OCI-M2 (cell line): ENCODE measurements around the gene SCUBE3.

ENCODE experiments used
- DNase-seq: peaks from one replicate; lab custom pipeline; 2025; ENCODE audit not compliant: unreplicated experiment; lab: John Stamatoyannopoulos, UW

SCUBE3 gene

DNA sequence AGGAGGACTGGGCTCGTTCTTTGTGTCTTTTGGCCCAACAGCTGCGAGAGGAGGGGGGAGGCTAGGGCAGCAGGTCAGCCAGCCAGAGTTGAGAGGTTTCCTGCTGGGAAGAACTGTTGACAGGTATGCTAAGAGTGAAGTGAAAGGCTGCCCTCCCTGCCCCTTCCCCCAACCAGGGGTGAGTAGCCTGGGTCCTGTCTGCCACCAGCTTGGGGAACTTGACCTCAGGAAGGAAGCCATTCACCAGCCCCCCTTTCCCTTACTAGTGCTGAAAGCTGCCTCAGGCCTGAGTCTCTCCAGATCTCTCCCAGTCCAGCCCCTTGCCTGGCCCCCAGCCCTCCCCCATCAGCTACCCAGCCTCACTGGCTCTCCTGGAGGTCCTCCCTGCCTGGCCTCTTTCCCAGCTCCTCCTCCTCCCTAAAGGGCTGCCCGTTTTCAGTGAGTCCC is 25.1 kb downstream of the SCUBE3 start:
- no peak for DNase-seq

DNA sequence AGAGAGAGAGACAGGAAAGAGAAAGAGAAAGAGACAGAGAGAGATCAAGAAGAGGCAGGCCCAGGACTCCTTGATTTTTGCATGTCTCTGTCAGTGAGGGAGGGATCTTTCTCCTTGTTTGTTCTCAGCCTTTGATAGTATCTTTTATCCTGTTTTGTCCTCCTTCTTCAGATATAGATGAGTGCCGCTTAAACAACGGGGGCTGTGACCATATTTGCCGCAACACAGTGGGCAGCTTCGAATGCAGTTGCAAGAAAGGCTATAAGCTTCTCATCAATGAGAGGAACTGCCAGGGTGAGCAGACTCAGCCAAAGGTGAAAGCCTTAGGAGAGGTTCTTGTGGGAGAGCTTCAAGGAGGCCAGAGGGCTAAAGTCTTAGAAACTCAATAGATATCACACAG is 25.8 kb downstream of the SCUBE3 start:
- no peak for DNase-seq

DNA sequence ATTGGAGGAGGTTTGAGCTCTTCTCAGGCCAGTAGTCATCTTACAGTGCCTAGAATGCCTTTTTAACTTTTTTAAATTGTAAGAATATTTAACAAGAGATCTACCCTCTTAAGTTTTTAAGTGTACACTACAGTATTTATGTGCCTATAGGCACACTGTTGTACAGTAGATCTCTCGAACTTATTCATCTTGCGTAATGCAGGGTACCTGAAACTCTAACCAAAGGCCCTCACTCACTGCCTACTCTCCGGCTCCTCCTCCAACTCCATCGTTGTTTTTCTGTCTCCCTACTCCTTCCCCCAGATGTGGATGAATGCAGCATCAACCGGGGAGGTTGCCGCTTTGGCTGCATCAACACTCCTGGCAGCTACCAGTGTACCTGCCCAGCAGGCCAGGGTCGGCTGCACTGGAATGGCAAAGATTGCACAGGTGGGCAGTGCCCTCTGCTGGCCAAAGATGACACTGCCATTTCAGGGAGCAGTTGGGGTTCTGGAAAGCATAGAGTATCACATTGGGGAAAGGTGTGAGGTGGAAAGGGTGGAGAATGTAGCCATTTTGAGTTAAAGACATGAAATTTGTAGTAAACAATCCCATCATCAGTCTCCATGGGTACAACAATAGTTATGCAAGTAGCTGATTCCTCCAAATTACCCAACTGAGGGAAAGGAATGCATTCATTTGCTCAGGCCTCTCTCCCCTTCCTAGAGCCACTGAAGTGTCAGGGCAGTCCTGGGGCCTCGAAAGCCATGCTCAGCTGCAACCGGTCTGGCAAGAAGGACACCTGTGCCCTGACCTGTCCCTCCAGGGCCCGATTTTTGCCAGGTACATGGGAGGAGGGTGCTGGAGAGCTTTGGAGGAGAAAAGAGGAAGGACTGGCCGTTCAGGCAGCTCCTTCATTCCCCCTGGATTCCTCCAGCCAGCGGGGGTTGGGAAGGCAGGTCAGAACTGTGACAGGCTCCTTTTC is 27.4 kb downstream of the SCUBE3 start:
- peak; percentile 21 for DNase-seq

DNA sequence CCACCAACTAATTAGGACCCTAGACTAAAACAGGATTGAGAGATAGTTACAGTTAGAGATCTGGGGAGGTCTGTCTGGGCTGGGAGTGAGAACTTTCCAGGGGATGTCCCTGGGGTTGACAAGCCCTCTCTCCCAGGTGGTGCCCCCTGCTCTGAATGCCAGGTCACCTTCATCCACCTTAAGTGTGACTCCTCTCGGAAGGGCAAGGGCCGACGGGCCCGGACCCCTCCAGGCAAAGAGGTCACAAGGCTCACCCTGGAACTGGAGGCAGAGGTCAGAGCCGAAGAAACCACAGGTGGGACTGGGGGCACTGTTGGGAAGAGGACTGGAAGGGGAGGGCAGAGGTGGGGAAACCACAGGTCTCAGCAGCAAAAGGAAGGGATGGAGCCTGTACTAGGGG is 28.7 kb downstream of the SCUBE3 start:
- DNase-seq = no peak

DNA sequence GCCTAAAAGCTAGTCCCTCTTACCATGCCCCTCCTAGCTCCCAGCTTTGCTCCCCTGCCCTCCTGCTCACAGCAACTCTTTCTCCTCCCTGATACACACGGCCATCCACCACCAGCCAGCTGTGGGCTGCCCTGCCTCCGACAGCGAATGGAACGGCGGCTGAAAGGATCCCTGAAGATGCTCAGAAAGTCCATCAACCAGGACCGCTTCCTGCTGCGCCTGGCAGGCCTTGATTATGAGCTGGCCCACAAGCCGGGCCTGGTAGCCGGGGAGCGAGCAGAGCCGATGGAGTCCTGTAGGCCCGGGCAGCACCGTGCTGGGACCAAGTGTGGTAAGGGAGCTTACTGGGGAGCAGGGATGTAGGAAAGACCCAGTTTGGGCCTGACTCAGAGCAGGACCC is 29.1 kb downstream of the SCUBE3 start:
- no peak for DNase-seq

DNA sequence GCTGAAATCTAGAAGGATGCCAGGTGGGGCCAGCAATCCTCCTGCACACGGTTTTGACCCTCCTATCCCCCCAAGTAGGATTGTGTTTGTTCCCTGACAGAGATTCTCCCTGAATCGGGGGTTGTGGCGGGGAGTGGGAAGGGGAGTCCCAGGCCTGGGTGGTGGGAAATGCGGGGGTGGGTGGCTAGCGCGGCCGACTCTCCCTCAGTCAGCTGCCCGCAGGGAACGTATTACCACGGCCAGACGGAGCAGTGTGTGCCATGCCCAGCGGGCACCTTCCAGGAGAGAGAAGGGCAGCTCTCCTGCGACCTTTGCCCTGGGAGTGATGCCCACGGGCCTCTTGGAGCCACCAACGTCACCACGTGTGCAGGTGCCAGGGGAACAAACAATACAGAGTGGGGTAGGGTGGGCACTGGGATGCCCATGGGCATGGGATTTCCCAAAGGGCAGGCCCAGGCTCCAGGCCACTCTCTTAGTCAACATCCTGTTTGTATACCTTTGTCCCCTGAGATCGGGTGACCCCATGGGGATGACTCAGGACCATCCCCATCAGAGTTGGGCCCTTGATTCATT is 29.7 kb downstream of the SCUBE3 start:
- no peak for DNase-seq

DNA sequence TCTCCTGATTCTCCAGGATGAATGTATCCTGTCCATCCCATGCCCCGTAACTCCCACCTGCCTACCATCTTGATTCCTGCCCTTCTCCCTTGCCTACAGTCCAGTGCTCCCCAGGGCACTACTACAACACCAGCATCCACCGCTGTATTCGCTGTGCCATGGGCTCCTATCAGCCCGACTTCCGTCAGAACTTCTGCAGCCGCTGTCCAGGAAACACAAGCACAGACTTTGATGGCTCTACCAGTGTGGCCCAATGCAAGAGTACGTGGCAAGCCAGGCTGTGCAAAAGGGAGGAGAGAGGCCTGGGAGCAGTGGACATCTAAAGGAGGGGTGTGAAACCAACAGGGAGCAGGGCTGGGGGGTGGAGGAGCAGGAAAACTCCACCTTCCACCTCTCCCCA is 30.8 kb downstream of the SCUBE3 start:
- no peak for DNase-seq

DNA sequence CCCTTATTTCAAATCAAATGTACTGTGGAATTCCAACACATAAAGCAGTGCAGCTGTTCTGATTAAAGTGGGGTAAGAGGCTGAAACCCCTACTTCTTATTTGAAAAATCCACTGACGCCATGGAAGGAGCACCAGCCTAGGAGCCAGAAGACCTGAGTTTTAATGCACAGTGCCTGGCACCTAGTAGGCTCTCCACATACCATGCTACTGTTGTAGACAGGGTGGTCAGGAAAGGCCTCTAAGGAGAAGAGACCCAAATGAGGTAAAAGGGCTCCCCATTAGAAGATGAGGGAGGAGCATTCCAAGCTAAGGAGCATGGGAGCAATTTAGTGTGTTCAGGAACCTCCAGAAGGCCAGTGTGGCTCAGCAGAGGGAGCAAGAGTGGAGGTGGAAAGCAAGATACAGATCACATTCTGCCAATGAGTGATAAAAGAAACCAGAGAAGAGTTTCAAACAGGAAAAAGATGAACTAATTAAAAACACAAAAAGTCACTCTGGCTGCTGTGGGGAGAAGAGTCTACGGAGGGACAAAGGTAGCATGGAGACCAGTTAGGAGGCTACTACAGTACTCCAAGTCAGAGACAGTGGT is 34.0 kb downstream of the SCUBE3 start:
- DNase-seq = no peak

DNA sequence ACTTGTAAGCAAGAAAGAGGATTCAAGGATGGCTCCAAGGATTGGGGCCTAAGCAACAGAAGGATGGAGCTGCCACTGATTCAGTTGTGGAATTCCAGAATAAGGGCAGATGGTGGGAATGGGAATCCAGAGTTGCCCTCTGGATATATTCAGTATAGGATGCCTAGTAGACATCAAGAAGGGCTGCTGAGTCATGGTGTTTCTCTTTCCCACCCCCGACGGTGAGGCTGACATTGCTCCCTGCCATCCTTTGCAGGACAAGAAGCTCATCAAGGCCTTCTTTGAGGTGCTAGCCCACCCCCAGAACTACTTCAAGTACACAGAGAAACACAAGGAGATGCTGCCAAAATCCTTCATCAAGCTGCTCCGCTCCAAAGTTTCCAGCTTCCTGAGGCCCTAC is 34.5 kb downstream of the SCUBE3 start:
- no peak for DNase-seq

DNA sequence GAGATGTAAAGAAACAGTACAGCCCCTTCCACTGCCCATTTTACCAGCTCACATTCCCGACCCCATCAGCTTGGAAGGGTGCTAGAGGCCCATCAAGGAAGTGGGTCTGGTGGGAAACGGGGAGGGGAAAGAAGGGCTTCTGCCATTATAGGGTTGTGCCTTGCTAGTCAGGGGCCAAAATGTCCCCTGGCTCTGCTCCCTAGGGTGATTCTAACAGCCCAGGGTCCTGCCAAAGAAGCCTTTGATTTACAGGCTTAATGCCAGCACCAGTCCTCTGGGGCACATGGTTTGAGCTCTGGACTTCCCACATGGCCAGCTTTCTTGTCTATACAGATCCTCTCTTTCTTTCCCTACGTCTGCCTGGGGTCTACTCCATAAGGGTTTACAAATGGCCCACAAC is 35.2 kb downstream of the SCUBE3 start:
- DNase-seq = no peak

DNA sequence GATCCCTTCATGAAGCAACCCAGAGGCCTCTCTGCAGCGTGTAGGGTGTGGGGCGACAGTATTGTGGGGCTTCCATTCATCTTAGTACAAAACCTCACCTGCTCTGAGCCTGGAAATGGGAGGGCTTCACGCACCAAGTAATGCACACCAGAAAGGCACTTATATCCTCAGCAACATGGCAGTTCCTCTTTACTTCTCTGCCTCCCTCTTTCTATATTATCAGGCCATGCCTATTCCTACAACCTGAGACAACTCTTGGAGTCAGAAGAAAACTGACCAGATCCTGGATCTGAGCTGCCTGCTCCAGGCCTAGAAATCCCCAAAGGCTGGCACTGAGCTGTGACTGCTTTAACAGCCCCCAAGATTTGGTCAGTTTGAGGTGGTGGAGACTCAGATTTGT is 38.2 kb downstream of the SCUBE3 start:
- no peak for DNase-seq

DNA sequence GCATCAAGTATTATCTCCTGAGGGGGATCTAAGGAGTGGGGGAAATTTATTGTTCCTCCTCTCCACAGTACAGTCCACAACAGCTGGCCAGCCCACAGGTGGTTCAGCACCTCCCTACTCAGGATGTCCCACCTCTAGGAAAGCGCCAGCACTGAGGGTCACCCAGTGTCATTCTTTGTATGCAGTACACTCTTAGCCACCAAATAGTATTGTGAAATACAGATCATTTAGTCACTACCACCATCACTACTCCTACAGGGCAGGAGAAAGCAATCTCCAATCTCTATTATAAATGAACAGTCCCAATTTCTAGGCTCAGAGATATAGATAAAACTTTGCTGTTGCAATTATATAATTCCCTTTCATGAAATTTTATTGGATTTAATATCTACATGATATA is 39.5 kb downstream of the SCUBE3 start:
- DNase-seq = no peak

DNA sequence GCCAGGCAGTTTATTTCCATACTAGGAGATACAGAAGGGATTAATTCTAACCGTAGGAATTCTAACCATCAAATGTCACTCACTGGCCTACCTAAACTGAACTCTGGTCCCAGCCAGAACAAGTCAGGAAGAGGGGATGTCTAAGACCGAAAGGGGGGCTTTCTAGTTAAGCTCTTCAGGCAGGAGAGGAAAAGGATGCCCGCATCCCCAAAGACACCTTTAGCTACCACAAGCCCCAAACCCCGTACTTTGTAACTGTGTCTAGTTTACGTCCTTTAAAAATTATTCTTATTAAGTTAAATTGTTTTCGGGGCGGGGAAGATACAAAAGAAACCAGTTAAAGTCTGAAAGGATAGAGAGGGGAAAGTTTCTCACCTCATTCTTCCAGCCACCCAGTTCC is 44.6 kb downstream of the SCUBE3 start:
- no peak for DNase-seq

DNA sequence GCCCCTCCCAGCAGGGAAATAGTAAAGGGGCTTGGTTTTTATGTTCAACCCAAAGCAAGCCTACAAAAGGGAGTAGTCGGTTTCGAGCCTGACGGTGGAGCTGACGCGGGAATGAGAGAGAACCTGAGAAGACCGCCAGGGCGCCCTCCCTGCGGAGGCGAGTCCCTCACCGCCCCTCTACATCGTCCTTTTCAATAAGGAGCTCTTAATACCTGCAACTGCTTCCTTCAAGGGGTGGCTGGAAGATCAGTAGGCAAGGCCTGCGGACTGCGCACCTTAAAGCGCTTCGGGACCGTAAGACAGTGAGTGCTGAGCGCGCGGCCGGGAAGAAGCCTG is 45.1 kb downstream of the SCUBE3 start:
- no peak for DNase-seq

DNA sequence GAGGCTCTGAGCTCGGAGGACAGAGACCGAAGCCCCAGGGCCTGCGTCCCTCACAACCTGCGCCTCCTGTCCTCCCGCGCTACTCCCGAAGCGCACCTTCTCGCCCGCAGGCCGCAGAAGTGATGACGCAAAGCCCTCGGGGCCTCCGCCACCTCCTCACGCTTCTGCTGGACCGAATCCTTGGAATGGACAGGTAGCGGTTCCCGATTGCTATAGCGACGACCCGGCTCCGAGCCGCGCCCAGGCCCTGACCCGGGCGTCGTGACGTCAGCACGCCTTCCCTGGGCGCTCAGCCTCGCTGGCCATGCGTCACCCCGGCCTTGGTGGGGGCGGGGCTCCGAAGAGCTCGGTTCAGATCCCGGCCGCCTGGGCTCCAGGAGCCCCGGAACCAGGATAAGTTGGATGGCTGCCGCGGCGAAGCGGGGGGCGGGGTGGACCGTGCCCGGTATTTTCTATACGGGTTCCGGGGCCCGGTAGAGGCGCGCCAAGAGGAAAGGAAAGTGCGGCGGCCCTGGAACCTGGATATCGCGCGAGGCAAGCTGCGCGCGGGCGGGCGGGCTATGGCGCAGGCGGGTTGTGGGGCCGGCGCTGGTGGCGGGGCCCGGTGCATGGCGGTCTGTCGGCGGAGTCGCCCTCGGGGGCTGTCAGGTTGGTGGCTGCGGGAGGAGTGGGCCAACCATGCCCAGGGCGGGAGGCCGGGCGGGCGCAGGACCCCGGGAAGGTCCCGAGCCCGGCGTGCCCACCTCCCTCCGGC is 45.6 kb downstream of the SCUBE3 start, which contains the start of gene ZNF76:
TSS of gene ZNF76 (plus strand) at position 542 of the 754 bp plus-strand sequence. CDS start 21,417 bp downstream, outside the sequence.
- peak; percentile 81 for DNase-seq

DNA sequence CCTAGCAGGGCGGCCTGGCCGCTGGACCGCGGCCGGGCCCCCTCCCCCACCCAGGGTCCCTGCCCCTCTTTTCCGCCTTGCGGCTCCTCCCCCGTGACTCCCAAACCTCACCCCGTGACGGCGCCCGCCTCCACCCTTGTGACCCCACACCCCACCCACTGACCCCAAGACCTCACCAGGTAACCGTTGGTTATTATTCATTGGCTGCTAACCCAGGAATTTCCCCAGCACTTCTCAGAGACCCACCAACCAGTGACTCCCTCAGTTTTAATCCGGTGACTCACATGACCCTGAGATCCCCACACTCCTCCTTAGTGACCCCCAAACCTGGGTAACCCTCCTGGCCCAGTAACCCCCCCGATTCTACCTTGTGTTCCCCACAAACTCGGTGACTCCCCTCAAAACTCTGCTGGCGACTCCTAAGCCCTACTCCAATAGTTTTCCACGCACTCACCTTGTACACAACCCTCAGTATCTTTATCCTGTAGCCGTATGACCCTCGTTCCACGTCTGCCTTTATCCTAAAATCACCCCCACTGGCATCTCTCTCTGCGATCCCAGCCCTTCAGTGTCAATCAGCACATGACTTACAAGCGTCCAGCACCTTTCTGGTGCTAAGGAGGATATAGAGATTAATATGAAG is 46.3 kb downstream of the SCUBE3 start:
- no peak for DNase-seq

DNA sequence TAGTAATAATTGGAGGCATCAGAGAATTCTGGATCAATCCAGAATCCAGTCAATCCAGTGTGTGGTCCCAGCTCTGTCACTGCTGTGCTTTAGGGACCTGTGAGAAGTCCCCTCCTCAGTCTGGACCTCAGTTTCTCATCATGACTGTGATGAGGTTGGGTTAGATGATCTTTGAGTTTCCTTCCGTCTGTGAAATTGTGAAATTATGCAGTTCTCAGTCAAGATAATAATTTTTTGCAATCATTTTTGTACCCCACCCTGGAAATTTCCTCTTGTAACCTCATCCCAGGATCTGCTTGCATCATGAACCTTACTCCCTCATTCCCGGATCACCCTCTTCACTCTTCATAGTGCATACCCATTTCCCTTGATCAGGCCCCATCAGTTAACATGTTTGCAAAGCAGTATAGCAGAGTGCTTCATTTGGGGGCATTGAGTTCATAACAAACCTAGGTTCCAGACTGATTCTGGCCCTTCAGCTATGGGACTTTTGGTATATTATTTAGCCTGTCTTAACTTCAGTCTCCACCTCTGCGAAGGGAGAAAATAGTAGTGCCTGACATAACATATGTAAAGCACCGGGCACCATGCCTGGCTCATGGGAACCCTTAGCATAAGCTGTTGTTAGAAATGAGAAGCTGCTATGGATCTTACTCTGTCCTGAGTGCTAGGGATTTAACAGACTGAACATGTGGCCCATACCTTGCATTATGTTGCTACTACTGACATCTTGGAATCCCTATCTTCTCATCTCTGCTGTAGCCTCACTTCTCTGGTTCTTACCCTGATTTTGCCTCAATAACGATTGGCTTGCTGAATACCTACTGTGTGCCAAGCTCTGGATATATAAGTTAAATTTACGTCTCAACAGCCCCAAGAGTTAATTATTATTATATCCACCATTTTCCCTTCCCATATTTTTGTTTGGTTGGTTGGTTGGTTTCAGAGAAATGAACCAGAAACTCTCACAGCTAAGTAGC is 47.1 kb downstream of the SCUBE3 start:
- no peak for DNase-seq

DNA sequence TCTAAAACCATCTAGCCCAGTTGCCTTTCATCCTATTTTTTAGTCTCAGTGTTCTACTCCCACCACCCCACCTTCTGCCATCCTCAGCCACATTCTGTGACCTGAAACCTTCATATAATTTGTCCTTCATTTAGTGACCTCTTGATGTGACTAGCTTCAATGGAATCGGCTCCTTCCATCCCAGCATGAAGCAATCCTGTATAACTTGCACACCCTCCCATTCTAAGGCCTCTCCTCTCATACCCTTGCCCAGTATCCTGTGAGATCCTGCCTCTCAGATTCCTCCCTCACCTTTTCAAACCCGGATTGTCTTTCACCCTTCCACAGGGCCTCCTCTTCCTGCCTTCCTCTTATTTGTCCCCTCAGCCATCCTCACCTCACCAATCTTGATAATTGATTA is 48.8 kb downstream of the SCUBE3 start:
- DNase-seq = no peak

DNA sequence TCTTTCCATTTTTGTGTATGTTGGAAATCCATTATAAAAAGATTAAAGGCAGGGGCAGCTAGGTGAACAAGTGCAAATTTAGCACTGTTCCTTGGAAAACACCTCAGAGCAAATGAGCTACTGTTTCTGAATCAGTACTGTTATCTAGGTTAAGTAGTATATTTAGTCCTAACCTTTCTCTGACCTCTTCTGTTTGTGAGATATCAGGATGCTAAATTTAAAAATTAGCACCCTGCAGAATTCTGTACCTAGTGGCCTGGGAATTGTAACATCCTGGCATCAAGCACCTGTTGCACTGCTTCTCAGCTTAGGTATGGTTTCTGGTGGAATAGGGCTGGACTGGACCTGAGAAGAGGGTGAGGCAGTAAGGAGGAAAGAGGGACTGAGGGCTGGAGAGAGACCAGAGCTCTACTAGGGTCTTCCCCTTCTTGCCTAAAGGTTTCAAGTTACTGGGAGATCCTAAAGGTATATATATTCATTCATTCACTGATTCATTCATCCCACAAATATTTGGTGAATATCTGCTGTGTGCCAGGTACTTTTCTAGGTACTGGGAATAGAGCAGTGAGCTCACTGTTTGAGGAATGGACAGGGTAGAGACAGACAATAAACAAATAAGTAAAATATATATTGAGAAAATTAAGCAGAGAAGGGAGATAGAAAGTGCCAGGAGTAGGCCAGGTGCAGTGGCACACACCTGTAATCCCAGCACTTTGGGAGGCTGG is 51.0 kb downstream of the SCUBE3 start:
- no peak for DNase-seq
